ENCODE measurements around the gene EIF4G3. TPM values are rescaled to one million over a fixed set of nuclear protein-coding genes. Genes with fewer than 3 reads are reported as not detected.

EIF4G3 gene
- total and polyA plus RNA-seq, 9 of the 15 experiments (the other 6 are each of a cell fraction or from before 2014, with no cell fraction given), result 6.7 to 40.5 (median 32.1) TPM

DNA sequence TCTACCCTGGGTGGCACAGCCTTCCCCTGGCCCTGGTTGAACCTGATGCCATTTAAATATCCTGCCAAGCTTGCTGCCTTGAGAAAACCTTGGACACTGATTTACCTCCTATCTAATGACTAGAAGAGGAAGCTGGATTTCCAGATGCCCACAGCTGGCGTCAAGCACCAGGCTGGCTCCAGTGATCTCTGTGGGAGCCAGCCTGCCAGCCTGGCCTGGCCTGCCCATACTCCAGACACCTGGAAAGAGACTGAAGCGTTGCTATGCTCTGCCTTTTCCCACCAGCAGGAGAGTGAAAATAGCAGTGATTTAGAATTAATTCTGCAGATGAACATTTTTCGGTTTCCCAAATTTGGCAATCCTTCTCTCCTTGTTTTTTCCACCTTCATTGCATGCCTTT is 11.5 kb upstream of the EIF4G3 start:
- ChIA-PET CTCF (ENCODE audit: low intra/inter-chr PET ratio) (no interaction called here), POLR2A (interaction anchor here (2.5 kb wide), 1 partner anchor 10 kb away, joined by 10 read pairs; no protein-coding TSS in a partner anchor)
- H3K4me2 ChIP-seq (ENCODE audit: insufficient read depth, low read length), result no peak overlapping the region
- ATAC-seq (no peak), DNase-seq (ENCODE audit: extremely low read depth in 1 of 4, low spot score in 3 of 4) (no peak), FAIRE-seq (no peak)
- H2AFZ ChIP-seq (ENCODE audit: low read depth, low read length), result no peak overlapping the region
- in situ Hi-C loops (cut with MboI), result no loop called here
- no peaks in the 10 kb centered on the region for H4K20me1 ChIP-seq (replicated peaks; ENCODE audit: control insufficient read depth, insufficient read depth, low read length)
- H3K9ac ChIP-seq (ENCODE audit: insufficient read depth in 1 of 2, low read depth in 2 of 2, low read length in 2 of 2), result no peak overlapping the region
- no peaks in the 10 kb centered on the region for H3K36me3 ChIP-seq (ENCODE audit: control insufficient read depth, insufficient read depth, low read length)
- TF ChIP-seq NR2F6 (CRISPR knock-in tag; IDR thresholded peaks at IDR 0.05) (no peak), E2F4 (CRISPR knock-in tag; IDR thresholded peaks at IDR 0.05; ENCODE audit: low read depth) (no peak), ZNF511 (CRISPR knock-in tag; IDR thresholded peaks at IDR 0.05) (no peak), XRCC5 (IDR thresholded peaks at IDR 0.05; ENCODE audit: low read depth, low read length) (no peak), GABPB2 (CRISPR knock-in tag; conservative IDR thresholded peaks at IDR 0.05) (no peak), ZNF263 (CRISPR knock-in tag; IDR thresholded peaks at IDR 0.05; ENCODE audit: borderline replicate concordance) (no peak)
- WGBS (ENCODE audit: insufficient coverage, low coverage, missing lambda C conversion rate), result 12% methylated on average over 3 of the region's 3 CpGs
- no peaks in the 10 kb centered on the region for H3K4me1 ChIP-seq (replicated peaks in 1 of 2; ENCODE audit: control insufficient read depth in 2 of 2, insufficient read depth in 2 of 2, low read length in 2 of 2)
- no peaks in the 10 kb centered on the region for H3K79me2 ChIP-seq (ENCODE audit: control insufficient read depth, insufficient read depth, low read length)
- BruUV-seq (replicated peaks), result no TSS peak
- no peaks in the 10 kb centered on the region for H3K9me3 ChIP-seq (replicated peaks; ENCODE audit: control insufficient read depth, insufficient read depth, low read depth, low read length)
- H3K27me3 ChIP-seq (ENCODE audit: control insufficient read depth in 2 of 2, insufficient read depth in 2 of 2, low read length in 2 of 2), result peaks cover 20 to 36% of the 10 kb centered on the region in 2 experiments
- H3K4me3 ChIP-seq, result no peak overlapping the region
- intact Hi-C loops (cut with micrococcal nuclease), result no loop called here
- H3K27ac ChIP-seq (ENCODE audit: extremely low read depth, low read depth, low read length), result no peak overlapping the region
- H3K9me1 ChIP-seq (ENCODE audit: control insufficient read depth, insufficient read depth, low read length), result no peaks in the 10 kb centered on the region

Measured in K562 (cell line).